HG03108 (cell line): ENCODE measurements around the gene GNL3.
"Not testable (repeated sequence)": the region's sequence is repeated elsewhere in the genome, so short reads cannot be mapped to it uniquely, and the experiment has no call there.

ENCODE experiments used
- ATAC-seq: cut with Tn5 transposase; IDR thresholded peaks from one replicate; pipeline ENCODE4 v1.9.1; 2021; ENCODE audit warnings: moderate library complexity; ENCODE audit not compliant: unreplicated experiment

Gene GNL3, protein sequence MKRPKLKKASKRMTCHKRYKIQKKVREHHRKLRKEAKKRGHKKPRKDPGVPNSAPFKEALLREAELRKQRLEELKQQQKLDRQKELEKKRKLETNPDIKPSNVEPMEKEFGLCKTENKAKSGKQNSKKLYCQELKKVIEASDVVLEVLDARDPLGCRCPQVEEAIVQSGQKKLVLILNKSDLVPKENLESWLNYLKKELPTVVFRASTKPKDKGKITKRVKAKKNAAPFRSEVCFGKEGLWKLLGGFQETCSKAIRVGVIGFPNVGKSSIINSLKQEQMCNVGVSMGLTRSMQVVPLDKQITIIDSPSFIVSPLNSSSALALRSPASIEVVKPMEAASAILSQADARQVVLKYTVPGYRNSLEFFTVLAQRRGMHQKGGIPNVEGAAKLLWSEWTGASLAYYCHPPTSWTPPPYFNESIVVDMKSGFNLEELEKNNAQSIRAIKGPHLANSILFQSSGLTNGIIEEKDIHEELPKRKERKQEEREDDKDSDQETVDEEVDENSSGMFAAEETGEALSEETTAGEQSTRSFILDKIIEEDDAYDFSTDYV

DNA sequence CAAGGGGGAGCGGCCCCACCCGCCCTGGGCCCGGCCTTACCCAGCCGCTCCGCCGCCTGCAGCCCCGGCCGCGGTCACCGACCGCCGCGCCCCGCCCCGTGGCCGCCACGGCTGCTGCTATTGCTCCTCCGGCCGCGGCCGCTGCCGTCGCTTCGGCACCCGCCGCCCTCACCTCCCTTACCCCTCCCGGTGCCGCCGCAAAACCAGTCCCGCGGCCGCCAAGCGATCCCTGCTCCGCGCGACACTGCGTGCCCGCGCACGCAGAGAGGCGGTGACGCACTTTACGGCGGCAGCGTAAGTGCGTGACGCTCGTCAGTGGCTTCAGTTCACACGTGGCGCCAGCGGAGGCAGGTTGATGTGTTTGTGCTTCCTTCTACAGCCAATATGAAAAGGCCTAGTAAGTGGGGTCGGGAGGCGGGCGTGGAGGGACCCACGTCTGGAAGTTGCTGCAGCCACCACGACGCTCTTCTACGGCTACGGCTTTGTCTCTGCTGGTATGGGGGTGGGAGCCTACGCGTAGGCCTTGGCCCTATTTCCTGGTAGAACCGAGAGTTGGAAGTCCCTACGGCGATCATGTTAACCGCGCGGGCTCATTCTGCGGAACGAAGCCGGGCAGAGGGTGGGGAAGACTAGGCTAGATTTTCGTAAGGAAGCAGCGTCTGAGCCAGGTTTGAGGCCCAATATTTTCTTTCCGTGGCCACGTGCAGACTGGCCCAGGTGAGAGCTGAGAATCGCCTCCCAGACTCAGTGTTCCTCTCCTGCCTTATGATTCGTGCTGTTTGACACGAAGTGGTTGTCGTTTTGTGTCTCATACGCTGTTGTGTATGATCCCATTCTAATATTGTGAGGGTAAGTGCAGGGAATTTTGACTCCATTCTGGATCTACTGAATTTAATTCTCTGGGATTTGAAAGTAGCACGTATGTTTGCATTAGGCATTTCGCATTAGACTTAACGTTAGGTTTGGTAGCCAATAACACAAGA lies at the start of gene GNL3, which contains the start of gene PBRM1:
Gene GNL3 (plus strand): TSS at position 324 of the 983 bp plus-strand sequence. CDS start 61 bp downstream, at position 385.
Gene PBRM1 (minus strand): TSS at position 205 of the 983 bp plus-strand sequence.
- peak; percentile 58 for ATAC-seq

DNA sequence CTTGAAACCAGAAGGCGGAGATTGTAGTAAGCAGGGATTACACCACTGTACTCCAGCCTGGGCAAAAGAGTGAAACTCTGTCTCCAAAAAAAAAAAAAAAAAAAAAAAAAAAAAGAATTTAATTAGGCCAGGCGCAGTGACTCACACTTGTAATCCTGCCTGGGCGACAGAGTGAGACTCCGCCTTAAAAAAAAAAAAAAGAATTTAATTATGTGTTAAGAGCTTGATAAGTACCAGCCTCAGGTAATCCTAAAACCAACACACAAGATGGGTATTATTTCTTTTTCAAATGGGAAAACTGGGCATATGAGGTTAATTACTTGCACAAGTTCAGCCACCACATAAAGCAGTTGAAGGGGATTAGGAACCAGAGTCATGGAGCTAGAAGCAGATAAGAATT lies 49.2 kb upstream of the GNL3 start:
- ATAC-seq = no peak

DNA sequence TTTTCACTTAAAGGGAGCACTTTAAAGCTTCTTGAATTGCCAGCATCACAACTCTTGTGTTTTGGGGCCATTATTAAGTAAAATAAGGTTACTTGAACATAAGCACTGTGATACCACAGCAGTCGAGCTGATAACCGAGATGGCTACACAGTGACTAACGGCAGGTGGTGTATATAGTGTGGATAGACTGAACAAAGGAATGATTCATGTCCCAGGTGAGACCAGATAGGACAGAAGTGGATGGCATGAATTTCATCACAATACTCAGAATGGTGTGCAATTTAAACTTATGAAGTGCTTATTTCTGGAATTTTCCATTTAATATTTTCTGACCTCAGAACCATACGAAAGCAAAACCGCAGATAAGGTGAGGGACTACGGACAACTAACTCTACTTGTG lies 40.3 kb upstream of the GNL3 start:
- ATAC-seq = no peak

DNA sequence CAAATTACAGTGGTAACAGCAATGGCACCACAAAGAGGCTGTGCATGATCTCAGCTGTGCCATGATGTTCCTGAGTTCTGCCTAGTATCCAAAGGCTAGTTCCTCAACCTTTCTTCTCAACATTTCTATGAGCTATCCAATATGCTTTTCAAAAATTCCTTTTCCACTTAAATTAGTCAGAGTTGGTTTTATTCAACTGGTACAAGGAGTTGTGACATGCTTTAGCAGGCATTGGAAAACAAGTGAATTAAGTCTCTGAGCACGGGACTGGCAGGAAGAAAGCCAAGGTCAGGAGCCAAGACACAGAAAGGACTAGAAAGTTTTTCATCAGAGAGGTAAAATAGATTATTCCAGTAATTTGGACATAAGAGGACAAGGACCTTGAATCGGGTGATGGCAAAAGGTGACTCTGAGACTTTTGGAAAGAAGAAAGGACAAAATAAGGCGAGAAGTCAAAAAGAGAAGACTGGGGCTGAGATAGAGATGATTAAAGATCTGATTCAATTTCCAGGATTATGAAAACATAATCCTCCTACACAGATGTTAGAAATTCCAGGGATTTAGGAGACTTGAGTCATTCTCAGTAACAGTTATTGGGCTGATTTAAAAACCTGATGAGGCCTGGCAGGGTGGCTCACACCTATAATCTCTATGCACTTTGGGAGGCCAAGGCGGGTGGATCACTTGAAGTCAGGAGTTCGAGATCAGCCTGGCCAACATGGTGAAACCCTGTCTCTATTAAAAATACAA lies 36.2 kb upstream of the GNL3 start:
- ATAC-seq = no peak

DNA sequence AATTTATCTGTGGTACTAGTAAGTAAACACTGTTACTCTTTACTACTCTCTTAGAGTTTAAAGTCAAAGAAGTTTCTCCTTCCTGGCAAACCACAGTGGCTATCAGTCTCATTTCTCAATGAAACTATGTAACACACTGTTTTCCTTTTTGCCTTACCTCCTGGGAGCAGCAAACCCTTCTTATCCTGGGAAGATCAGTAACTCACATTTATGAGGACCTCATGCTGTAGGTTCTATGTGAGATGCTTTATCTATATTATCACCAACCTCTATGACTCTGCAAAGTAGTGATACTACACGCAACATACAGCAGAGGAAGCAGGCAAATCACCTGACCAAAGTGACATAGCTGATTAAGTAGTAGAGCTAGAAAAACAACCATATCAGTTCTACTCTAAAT lies 35.4 kb upstream of the GNL3 start:
- ATAC-seq = no peak

DNA sequence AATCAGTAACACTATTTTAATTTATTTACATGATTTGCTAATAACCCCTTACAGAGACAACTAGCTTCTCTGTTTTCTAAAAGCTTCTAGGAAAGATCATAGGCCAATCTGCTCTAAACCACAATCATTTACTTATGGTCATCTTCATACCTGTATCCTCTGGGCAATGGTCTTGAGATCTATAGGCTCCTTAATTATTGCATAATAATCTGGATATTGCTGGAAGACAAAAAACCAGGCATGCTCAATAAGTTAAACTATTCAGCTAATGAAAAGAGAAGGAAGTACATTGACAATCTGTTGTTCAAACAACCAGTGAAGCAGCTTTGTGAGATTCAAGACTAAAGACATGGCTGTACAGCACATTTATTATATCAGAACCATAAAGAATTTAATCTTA lies 34.2 kb upstream of the GNL3 start:
- ATAC-seq = no peak

DNA sequence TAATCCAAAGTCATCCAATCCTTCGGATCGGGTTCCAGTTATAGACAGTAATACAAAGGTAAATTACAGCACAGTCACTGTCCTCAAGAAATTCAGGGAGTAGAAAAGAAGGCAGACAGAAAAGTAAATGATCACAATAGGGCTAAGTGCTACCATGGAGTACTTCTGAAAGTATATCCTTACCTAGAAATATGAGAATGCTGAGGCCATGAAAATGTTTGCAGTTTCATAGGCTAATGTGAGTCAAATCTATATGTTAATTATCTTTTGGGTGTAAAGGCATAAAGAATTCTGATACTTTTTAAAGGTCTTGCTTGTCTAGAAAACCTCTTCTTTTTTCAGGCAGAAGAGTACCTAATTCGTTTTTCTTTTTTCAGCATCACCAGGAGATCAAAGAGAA lies 29.9 kb upstream of the GNL3 start:
- no peak for ATAC-seq

DNA sequence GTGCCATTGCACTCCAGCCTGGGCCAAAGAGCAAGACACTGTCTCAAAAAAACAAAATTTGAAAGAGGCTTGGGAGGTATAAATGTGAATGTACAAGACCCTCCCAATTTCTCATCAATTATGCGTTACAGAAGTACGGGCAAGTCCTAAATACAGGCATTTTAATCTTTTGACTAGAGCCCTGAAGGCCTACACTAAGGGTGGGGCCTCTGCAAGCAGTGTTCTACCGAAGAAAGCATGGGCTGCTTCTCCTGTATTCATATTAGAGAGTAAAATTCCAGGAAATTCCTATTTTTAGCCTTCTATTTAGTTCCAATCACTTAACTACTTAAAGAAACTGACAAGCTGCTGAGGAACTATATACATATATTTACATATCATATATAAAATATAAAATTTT lies 25.8 kb upstream of the GNL3 start:
- no peak for ATAC-seq

DNA sequence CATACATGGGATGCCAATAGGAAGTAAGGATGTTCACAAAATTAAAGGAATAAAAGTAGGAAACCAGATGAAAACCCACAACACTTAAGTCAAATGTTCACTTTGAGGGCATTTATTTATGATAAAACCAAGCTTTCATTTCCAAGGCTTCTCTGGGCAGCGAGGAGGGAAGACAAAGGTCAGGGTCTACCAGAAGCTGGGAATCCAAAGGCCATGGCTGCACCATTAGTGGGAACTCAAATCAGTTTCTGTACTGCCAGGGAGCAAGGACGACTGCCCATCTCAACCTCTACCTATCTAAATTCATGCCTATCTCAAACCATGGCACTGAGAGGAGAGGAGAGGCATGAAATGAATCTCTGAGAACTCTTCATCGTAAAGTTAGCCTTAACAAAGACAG lies 22.7 kb upstream of the GNL3 start:
- no peak for ATAC-seq

DNA sequence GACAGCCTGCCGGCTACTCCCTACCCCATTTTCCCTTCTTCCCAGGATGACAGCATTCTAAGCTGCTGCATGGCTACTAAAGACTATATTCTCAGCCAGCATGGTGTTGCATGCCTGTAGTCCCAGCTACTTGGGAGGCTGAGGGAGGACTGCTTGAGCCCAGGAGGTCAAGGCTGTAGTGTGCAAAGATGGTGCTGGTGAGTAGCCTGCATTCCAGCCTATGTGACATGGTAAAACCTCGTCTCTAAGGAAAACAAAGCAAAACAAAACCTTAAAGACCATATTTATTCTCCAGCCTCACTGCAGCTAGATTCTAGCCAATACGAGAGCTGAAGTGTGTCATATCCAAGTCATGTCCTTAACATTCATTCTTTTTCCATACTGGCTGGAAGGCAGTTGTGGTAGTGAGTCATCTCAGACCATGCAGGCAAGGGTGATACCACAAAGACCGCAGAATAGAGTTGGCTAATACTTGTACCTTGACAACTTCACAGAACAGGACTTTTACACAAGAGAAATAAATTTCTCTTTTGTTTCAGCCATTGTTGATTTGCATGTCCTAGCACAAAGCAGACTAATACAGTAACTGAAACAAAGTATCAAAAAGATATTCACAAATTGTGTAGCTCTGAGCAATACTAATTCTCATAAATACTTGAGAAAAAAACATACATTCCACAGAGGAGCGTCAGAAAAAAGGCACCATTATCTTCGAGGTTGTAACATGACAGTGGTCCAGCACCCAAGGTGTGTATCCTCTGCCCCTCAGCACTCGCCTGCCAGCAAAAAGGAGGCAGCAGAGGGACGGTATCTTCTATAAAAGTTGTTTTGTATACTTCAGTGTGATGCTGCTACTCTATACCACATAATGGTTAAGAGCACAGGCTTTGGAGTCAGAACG lies 15.0 kb upstream of the GNL3 start:
- peak; percentile 54 for ATAC-seq

DNA sequence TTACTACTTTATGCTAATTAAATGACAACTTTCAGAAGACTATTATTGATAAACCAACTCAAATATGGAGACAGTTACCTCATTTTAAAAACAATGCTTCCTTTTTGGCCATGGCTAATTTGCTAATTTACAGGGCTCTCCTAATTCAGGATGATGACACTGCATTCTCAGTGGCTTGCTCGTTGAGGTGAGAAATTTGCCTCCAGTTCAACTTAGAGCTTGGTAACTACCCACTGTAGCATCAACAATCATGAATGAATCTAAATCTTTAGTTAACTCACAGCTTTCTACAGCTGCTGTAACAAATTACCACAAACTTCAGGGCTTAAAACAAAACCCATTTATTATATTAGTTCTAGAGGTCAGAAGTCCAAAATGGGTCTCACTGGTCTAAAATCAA lies 14.2 kb upstream of the GNL3 start:
- ATAC-seq = no peak

DNA sequence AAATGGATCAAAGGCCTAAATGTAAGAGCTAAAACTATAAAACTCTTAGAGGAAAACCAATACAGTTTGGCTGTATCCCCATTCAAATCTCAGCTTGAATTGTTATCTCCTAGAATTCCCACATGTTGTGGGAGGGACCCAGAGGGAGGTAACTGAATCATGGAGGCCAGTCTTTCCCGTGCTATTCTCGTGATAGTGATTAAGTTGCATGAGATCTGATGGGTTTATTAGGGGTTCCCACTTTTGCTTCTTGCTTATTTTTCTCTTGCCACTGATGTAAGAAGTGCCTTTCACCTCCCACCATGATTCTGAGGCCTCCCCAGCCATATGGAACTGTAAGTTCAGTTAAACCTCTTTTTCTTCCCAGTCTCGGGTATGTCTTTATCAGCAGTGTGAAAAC lies 9.6 kb upstream of the GNL3 start:
- ATAC-seq = not testable (repeated sequence)

DNA sequence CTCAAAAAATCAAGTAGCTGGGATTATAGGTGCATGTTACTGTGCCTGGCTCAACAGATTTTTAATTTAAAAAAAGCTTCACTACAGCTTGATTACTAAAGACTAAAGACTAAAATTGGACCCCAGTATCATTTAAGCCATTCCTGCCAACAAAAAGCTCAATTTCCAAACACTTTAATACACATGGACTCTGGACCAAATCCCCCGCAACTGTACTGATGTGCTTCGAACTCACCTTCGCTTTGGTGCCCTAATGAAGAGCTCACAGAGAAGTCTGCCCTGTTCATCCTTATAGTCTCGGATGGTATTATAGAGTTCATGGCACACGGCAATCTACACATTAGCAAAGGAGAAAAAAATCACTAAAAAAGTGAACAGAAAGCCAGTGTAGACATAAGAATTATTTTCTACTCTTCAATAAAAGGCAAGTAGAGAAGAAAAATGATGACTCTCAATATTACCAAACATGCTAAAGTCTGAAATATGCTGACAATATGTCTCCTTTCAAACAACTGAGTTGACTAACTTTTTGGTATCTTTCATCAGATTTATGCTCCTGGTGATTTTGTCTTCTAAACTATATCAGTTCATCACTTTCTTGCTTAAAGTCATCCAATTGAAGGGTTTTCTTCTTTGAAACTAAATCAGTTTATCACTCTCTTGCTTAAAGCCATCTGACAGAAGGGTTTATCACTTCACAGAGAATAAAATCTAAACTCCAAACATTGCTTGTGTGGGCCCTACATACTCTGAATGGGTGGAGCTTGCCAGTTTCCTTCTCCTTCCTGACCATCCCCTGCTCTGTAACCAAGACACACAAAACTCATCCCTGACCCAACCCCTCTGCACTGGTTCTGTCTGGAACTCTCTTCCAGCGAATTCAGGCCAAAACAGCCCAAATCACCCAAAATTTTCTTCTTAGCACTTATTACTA lies 7.3 kb upstream of the GNL3 start:
- ATAC-seq = no peak

DNA sequence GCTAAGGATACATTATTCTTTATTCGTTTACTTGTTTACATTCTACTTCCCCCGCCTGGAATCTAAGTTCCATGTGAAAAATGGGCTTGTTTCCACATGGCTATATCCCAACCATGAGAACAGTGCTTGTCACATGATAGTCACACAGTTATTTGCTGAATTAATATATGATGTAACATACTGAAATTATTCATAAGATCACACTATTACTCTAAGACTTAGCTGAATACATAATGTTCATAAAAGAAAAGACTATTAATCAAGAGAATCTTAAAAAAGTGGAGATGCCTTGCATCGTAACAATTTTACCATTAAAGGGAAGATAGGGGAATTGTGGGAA lies 6.7 kb upstream of the GNL3 start:
- ATAC-seq = no peak

DNA sequence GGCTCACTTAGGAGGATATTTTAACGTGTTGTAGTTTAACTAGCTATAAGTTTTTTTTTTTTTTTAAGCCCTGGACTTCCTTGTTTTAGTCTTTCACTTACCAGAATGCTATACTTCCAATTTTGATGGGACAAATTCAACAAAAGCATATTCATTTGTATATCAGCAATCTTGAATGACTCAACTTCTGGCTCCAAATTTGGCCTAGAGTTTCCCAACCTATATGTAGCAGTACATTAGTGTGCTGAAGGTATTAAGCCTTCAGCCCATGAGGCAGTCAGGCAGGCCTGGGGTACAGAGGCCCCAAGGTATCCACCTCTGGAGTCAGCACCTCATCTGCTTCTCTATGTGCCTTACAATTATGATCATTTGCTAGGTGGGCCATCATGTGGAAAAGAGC lies 6.0 kb upstream of the GNL3 start:
- ATAC-seq = no peak

DNA sequence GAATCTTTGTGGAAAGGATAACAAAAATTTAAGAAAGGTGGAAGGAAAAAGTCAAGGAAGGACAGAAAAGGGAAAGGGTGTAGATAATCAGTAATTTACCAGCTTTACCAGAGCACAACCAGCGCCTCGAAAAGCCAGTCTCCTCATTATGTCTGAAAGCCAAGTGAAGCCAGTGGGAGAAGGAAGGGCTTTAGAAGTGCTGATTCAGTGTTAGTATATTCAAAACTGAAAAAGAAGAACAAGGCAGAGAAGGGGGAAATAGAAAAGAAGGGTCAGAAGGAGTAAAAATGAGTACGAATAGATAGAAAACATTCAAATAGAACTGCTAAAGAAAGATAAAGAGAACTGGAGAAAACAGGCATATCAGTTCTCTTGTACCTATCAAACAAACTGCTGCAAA lies 4.2 kb upstream of the GNL3 start:
- ATAC-seq = no peak

DNA sequence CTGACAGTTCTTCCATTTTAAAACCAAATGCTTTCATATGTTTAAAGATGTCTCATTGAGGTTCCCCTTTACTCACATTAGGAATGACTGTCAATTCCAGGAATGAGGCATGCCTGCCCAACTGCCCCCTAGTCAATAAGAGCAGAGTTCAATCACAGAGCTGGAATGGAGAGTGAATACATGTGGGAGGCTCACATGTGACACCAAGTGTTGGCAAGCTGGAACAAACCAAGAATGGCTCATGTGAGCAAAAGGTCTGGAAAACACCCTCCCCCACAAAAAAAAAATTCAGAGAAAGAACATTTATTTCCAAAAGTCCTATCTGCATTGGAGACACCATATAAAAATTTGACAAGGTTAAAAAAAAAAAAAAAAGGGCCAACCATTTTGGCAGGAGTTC lies 3.8 kb upstream of the GNL3 start:
- no peak for ATAC-seq

DNA sequence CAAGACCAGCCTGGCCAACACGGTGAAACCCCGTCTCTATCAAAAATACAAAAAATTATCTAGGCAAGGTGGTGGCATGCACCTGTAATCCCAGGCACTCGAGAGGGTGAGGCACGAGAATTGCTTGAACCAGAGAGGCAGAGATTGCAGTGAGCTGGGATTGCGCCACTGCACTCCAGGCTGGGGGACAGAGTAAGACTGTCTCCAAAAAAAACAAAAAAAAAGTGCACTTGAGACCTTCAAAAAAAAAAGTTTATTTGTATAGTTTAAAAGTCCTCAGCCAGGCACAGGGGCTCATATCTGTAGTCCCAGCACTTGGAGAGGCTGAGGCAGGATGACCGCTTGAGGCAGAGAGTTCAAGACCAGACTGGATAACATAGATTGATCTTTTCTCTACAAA lies 2.2 kb upstream of the GNL3 start:
- ATAC-seq = no peak

DNA sequence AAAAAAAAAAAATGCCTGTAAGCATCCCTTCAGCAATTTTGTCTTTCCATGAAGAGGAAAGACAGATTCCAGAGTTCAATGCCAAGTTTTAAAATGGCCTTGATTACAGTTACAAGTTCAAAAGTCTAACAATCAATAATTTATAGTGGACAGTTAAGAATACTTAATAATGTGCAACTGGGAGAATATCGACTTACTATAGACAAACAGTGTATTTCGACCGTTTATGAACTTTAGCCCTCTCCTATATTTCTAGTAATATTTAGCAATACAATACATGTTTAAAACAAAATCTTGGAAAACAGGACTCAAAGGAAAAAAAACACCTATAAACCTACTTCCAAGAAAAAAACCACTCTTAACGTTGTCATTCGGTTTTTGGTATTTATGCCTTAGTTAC lies 1.6 kb upstream of the GNL3 start:
- no peak for ATAC-seq
